Measurements from ENCODE around the gene NCDN.
"Not testable (repeated sequence)": the region's sequence is repeated elsewhere in the genome, so short reads cannot be mapped to it uniquely, and the experiment has no call there.

NCDN gene

GRCh38 chr1:35580949-35581388 is 23.4 kb downstream of the NCDN start:
- no peak for DNase-seq (ENCODE audit: low read depth, low spot score)
- in situ Hi-C loops (cut with HindIII; ENCODE audit: low sequenced_read_pairs): no loop called here
- H3K4me3 ChIP-seq (ENCODE audit: low read depth, low read length): no peak overlapping the region
- no peak for TF ChIP-seq CTCF (IDR thresholded peaks at IDR 0.05; ENCODE audit: low read depth, low read length)

- DNase-seq (ENCODE audit: low read depth, low spot score); H3K4me3 ChIP-seq (ENCODE audit: low read depth, low read length); in situ Hi-C loops (cut with HindIII; ENCODE audit: low sequenced_read_pairs): not testable (repeated sequence)
Measured at GRCh38 chr1:35581621-35582020, 24.0 kb downstream of the NCDN start.

- no peak overlapping the region for H3K4me3 ChIP-seq (ENCODE audit: low read depth, low read length)
- TF ChIP-seq CTCF (IDR thresholded peaks at IDR 0.05; ENCODE audit: low read depth, low read length): no peak
- DNase-seq (ENCODE audit: low read depth, low spot score): no peak
- in situ Hi-C loops (cut with HindIII; ENCODE audit: low sequenced_read_pairs): no loop called here
Measured at GRCh38 chr1:35585281-35585680, 27.7 kb downstream of the NCDN start.

GRCh38 chr1:35585805-35586204 is 28.2 kb downstream of the NCDN start:
- H3K4me3 ChIP-seq (ENCODE audit: low read depth, low read length); DNase-seq (ENCODE audit: low read depth, low spot score); in situ Hi-C loops (cut with HindIII; ENCODE audit: low sequenced_read_pairs): not testable (repeated sequence)

DNA sequence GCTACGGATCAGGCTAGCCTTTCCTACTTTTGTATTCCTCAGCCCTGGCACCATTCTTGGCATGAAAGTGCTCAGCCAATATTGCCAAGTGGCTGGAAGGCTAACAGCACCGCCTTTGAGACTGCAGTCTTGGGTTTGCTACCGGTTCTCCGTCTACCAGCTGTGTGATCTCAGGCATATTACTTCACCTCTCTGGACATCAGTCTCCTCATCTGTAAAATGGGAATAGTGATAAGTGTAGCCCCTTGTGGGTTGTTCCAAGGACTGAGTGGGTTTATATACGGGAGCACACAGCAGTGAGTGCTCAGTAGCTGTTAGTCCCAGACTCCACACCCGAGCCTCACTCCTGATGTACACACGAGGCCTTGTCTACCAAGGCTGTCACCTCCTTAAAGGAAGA is 29.2 kb downstream of the NCDN start:
- H3K4me3 ChIP-seq (ENCODE audit: low read depth, low read length): no peak overlapping the region
- no peak for TF ChIP-seq CTCF (IDR thresholded peaks at IDR 0.05; ENCODE audit: low read depth, low read length)
- no peak for DNase-seq (ENCODE audit: low read depth, low spot score)
- in situ Hi-C loops (cut with HindIII; ENCODE audit: low sequenced_read_pairs): no loop called here

DNA sequence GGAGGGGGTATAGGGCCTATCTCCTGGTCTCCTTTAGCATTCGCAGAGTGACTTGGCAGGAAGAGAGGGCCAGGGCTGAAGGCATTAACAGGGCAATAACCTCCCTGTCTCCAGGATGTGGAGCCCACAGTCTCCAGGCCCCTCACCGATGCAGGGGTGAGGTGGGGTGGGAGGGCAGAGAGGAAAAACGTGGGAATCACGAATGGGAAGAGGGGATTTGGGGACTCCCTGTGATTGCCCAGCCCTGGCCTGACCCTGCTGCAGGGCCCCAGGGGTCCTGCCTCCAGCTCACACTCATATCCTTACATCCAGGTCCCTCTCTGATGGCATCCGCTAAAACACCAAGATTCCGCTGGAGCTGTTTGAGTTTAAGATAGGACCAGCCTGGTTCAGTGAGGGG is 30.1 kb downstream of the NCDN start:
- no peak overlapping the region for H3K4me3 ChIP-seq (ENCODE audit: low read depth, low read length)
- in situ Hi-C loops (cut with HindIII; ENCODE audit: low sequenced_read_pairs): no loop called here
- no peak for TF ChIP-seq CTCF (IDR thresholded peaks at IDR 0.05; ENCODE audit: low read depth, low read length)
- DNase-seq (ENCODE audit: low read depth, low spot score): no peak

- H3K4me3 ChIP-seq (ENCODE audit: low read depth, low read length): no peak overlapping the region
- in situ Hi-C loops (cut with HindIII; ENCODE audit: low sequenced_read_pairs): no loop called here
- DNase-seq (ENCODE audit: low read depth, low spot score): no peak
- TF ChIP-seq CTCF (IDR thresholded peaks at IDR 0.05; ENCODE audit: low read depth, low read length): no peak
Measured at GRCh38 chr1:35588197-35588910, 30.8 kb downstream of the NCDN start.

Measured in astrocyte of the spinal cord (primary cell).